ENCODE data around the gene COPG1. TPM values are rescaled to one million over a fixed set of nuclear protein-coding genes. Genes with fewer than 3 reads are reported as not detected.

Gene COPG1
- total RNA-seq, 1 experiment from 2014 or later = 225 TPM

DNA sequence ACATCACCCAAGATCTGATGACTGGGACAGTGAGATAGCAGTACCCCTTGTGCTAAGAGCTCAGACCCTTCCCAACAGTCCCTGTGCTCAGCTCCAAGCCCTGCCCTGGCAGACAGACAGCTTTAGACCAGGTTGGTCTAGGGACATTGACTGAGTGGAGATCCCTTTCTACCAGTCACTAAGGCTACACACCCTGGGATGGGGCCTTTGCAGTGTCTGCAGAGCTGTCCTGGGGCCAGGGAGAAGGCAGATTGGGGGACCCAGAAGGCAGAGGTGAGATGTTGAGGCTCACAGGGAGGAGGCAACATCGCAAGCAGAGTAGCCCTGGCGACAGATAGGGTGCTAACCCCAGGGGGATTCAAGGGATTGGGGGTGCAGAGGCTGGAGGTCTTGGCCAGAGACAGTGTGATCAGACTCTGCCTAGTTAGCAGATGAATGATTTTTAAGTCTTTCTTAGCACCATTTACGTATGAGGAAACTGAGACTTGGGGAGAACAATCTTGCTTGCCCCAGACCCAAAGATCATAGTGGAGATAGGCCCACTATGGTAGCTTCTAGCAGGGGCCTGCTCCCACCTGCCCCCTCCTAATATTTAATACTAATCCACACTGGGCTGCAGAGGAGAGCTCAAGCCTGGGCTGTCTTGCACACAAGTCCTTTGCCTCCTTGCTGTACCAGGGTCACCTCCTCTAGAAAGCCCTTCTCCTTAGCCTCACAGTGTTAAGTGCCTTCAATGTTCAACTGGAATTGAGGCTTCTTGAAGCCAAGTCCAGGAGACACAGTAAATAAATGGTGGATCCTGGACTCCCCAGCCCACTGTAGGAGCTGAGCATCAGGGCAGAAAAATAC is 61.9 kb downstream of the COPG1 start:
- no peaks in the 10 kb centered on the region for H3K9me3 ChIP-seq (ENCODE audit: control insufficient read depth, insufficient read depth, low read depth, low read length)
- BruUV-seq (replicated peaks) = no TSS peak
- H3K27me3 ChIP-seq (ENCODE audit: control insufficient read depth, insufficient read depth, low read length) = no peaks in the 10 kb centered on the region
- no peak overlapping the region for H3K27ac ChIP-seq (ENCODE audit: low read length)
- ATAC-seq = no peak
- TF ChIP-seq POLR2AphosphoS5 (IDR thresholded peaks at IDR 0.05; ENCODE audit: low read depth, low read length) = no peak
- TF ChIP-seq, protein P1, sequence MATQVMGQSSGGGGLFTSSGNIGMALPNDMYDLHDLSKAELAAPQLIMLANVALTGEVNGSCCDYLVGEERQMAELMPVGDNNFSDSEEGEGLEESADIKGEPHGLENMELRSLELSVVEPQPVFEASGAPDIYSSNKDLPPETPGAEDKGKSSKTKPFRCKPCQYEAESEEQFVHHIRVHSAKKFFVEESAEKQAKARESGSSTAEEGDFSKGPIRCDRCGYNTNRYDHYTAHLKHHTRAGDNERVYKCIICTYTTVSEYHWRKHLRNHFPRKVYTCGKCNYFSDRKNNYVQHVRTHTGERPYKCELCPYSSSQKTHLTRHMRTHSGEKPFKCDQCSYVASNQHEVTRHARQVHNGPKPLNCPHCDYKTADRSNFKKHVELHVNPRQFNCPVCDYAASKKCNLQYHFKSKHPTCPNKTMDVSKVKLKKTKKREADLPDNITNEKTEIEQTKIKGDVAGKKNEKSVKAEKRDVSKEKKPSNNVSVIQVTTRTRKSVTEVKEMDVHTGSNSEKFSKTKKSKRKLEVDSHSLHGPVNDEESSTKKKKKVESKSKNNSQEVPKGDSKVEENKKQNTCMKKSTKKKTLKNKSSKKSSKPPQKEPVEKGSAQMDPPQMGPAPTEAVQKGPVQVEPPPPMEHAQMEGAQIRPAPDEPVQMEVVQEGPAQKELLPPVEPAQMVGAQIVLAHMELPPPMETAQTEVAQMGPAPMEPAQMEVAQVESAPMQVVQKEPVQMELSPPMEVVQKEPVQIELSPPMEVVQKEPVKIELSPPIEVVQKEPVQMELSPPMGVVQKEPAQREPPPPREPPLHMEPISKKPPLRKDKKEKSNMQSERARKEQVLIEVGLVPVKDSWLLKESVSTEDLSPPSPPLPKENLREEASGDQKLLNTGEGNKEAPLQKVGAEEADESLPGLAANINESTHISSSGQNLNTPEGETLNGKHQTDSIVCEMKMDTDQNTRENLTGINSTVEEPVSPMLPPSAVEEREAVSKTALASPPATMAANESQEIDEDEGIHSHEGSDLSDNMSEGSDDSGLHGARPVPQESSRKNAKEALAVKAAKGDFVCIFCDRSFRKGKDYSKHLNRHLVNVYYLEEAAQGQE (IDR thresholded peaks at IDR 0.05; ENCODE audit: insufficient read depth in 1 of 2, low read depth in 2 of 2, low read length in 1 of 2) = no peak
- TF ChIP-seq SIN3A (IDR thresholded peaks at IDR 0.05; ENCODE audit: borderline replicate concordance, insufficient read depth, low read depth, low read length) = no peak
- TF ChIP-seq, protein P2, sequence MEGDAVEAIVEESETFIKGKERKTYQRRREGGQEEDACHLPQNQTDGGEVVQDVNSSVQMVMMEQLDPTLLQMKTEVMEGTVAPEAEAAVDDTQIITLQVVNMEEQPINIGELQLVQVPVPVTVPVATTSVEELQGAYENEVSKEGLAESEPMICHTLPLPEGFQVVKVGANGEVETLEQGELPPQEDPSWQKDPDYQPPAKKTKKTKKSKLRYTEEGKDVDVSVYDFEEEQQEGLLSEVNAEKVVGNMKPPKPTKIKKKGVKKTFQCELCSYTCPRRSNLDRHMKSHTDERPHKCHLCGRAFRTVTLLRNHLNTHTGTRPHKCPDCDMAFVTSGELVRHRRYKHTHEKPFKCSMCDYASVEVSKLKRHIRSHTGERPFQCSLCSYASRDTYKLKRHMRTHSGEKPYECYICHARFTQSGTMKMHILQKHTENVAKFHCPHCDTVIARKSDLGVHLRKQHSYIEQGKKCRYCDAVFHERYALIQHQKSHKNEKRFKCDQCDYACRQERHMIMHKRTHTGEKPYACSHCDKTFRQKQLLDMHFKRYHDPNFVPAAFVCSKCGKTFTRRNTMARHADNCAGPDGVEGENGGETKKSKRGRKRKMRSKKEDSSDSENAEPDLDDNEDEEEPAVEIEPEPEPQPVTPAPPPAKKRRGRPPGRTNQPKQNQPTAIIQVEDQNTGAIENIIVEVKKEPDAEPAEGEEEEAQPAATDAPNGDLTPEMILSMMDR (IDR thresholded peaks at IDR 0.05) = no peak
- TF ChIP-seq TCF7L2 (IDR thresholded peaks at IDR 0.05; ENCODE audit: low read depth, low read length) = no peak
- intact Hi-C loops (cut with micrococcal nuclease; ENCODE audit: unreplicated experiment) (no loop called here), in situ Hi-C loops (cut with HindIII; ENCODE audit: low pct_unique_long_range_greater_than_20kb, low sequenced_read_pairs) (no loop called here)
- DNase-seq (ENCODE audit: low read depth, low spot score) = no peak
- no peak overlapping the region for H3K4me3 ChIP-seq (ENCODE audit: low read depth in 2 of 2, low read length in 2 of 2)
- ChIA-PET POLR2A (interaction anchor here (0.5 to 0.8 kb wide), 2 partner anchors 125 to 129 kb away, joined by 3 read pairs; partner anchors contain the start of genes IFT122 and MBD4), CTCF (interaction anchor here (0.6 to 1.1 kb wide), 2 partner anchors 88 to 341 kb away, joined by 4 to 10 read pairs; no protein-coding TSS in a partner anchor)
- H3K4me1 ChIP-seq (ENCODE audit: control insufficient read depth, insufficient read depth, low read length) = peaks cover 9% of the 10 kb centered on the region
- H3K36me3 ChIP-seq (ENCODE audit: control insufficient read depth, insufficient read depth, low read length) = no peaks in the 10 kb centered on the region; the same call in 1 of the 2 replicates

DNA sequence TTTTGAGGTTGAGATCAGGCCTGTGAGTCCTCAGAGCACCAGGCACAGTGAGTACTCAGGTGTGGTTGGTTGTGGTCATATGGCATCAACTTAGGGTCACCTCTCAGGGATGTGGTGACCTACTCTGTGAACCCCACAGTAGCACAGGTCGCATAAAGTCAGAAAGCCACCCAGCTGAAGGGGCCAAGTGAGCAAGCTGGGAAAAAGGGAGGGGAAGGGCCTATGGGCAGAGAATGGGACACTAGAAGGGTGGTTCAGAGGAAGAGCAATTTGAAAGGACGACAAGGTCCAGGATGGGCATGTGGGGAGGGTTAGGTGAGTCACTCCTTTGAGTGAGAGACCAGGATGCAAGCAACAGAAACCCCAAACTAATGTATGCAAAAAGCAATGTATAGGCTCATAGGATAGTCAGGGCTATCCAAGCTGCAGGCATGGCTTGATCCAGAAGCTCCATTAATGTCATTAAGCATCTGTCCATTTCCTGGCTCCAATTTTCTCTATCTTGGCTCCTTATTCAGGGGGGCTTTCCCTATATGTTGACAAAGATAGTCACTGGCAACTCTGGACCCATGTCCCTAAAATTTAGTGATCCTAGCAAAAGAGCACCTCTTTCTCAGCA is 62.7 kb downstream of the COPG1 start:
- Histone ChIP-seq H3K9me3 (ENCODE audit: control insufficient read depth, insufficient read depth, low read depth, low read length) (no peaks in the 10 kb centered on the region), H3K4me1 (ENCODE audit: control insufficient read depth, insufficient read depth, low read length) (peaks cover 13% of the 10 kb centered on the region), H3K36me3 (ENCODE audit: control insufficient read depth, insufficient read depth, low read length) (no peaks in the 10 kb centered on the region; the same call in 1 of the 2 replicates), H3K4me3 (ENCODE audit: low read depth in 2 of 2, low read length in 2 of 2) (no peak overlapping the region), H3K27ac (ENCODE audit: low read length) (no peak overlapping the region), H3K27me3 (ENCODE audit: control insufficient read depth, insufficient read depth, low read length) (no peaks in the 10 kb centered on the region)
- no TSS peak for BruUV-seq (replicated peaks)
- TF ChIP-seq SIN3A (IDR thresholded peaks at IDR 0.05; ENCODE audit: borderline replicate concordance, insufficient read depth, low read depth, low read length) = no peak
- POLR2A ChIA-PET = interaction anchor here (0.5 to 0.8 kb wide), 2 partner anchors 18 to 124 kb away, joined by 3 read pairs; no protein-coding TSS in a partner anchor
- ATAC-seq = no peak
- CTCF ChIA-PET = no interaction called here
- in situ Hi-C loops (cut with HindIII; ENCODE audit: low pct_unique_long_range_greater_than_20kb, low sequenced_read_pairs) (no loop called here), intact Hi-C loops (cut with micrococcal nuclease; ENCODE audit: unreplicated experiment) (no loop called here)
- DNase-seq (ENCODE audit: low read depth, low spot score) = no peak

Measured in Panc1 (cell line).